HFFc6 (cell line): ENCODE measurements around the gene OR4B1. TPM values are rescaled to one million over a fixed set of nuclear protein-coding genes. Genes with fewer than 3 reads are reported as not detected.

Source experiments
- DNase-seq: peaks from one replicate; pipeline ENCODE4 v3.0.0-alpha.2; 2018
- H3K27ac Mint-ChIP-seq: 2 replicates; pipeline ENCODE4 v1.8.0; 2020; ENCODE audit warnings: mild to moderate bottlenecking, mixed read lengths
- H3K27me3 Mint-ChIP-seq: 2 replicates; pipeline ENCODE4 v1.8.0; 2021; ENCODE audit warnings: mild to moderate bottlenecking, moderate library complexity, mixed read lengths; ENCODE audit not compliant: insufficient read depth
- H3K36me3 Mint-ChIP-seq: 2 replicates; pipeline ENCODE4 v1.8.0; 2021; ENCODE audit warnings: low read depth, mixed read lengths
- H3K4me1 Mint-ChIP-seq: 2 replicates; pipeline ENCODE4 v1.8.0; 2020; ENCODE audit warnings: low read depth, mixed read lengths
- H3K4me3 Mint-ChIP-seq: 2 replicates; pipeline ENCODE4 v1.8.0; 2020; ENCODE audit warnings: mild to moderate bottlenecking, moderate library complexity, mixed read lengths
- H3K9me3 Mint-ChIP-seq: 2 replicates; pipeline ENCODE4 v1.8.0; 2020; ENCODE audit warnings: mild to moderate bottlenecking, mixed read lengths
- CTCF ChIP-seq: fragments of 200-600 bp; sonication (generic); IDR thresholded peaks from 2 replicates; pipeline ENCODE4 v1.5.0; 2021; ENCODE audit warnings: antibody characterized with exemption, mild to moderate bottlenecking
- total RNA-seq, 6 experiments: library from RNA; stranded (reverse); fragmentation: NEBNext Ultra II Directional; extraction: Animal tissue kit (Norgen Biotek cat#: 25700); gene quantifications; 2 replicates in 1 of 6; 3 replicates in 5 of 6; pipeline ENCODE4 v1.2.3, GENCODE V29; 2021

The OR4B1 gene
- total RNA-seq, 6 experiments from 2014 or later, result not detected

- DNase-seq, result peak; percentile 10
- peak overlapping the region; percentile 80 for H3K27ac Mint-ChIP-seq
- peaks cover 2% of the 10 kb centered on the region; the same call in 1 of the 2 replicates for H3K27me3 Mint-ChIP-seq
These were observed 46.1 kb upstream of the OR4B1 start for GRCh38 chr11:48170241-48171233.

DNA sequence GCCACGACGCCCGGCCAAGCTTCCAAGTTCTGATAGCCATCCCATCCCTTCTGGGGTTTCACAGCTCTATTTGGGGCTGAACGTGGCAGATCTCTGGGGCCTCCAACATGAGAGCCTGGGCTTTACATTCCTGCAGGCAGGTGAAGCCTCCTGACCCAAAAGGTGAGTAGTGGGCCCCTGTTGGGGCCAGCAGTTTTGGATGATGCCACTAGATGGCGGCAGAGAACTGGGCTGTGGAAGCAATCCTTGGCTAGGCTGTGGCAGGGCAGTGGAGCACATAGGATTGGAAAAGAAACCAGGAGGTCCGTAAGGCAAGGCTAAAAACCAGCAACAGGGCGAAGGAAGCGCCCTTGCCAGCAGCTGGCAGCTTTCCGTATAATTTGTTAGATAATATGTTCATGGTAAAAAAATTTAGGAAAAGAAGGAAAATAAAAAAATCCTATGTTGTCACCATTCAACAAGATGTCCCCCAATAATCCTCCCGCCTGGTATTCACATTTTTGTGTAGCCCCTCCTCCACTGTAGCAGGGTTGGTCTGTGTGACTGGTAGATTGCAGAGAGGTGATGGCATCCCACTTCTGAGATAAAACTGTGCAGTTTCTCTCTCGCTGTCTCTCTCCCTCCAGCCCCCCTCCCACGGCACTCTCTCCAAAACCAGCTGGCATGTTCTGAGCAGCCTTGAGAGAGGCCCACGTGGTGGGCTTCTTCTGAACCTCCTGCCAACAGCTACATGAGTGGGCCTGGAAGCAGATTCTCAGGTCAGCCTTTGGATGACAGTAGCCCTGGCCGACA lies 43.6 kb upstream of the OR4B1 start:
- Mint-ChIP-seq H3K9me3 (no peaks in the 10 kb centered on the region), H3K4me3 (no peak overlapping the region), H3K4me1 (peaks cover 31% of the 10 kb centered on the region), H3K36me3 (peaks cover 10% of the 10 kb centered on the region), H3K27ac (no peak overlapping the region), H3K27me3 (peaks cover 2% of the 10 kb centered on the region; the same call in 1 of the 2 replicates)
- DNase-seq, result peak; percentile 43
- peak; percentile 93 for TF ChIP-seq CTCF

More at GRCh38 chr11:48170241-48171233, 46.1 kb upstream of the OR4B1 start:
- Mint-ChIP-seq H3K36me3 (peaks cover 31% of the 10 kb centered on the region), H3K9me3 (no peaks in the 10 kb centered on the region), H3K4me3 (no peak overlapping the region; the same call in 1 of the 2 replicates), H3K4me1 (peaks cover 44% of the 10 kb centered on the region)
- TF ChIP-seq CTCF, result no peak

GRCh38 chr11:48177661-48178060 lies 38.9 kb upstream of the OR4B1 start:
- Mint-ChIP-seq H3K9me3 (no peaks in the 10 kb centered on the region), H3K27ac (no peak overlapping the region), H3K36me3 (no peaks in the 10 kb centered on the region), H3K27me3 (peaks cover 2% of the 10 kb centered on the region; the same call in 1 of the 2 replicates), H3K4me3 (no peak overlapping the region), H3K4me1 (no peaks in the 10 kb centered on the region)
- TF ChIP-seq CTCF, result no peak
- no peak for DNase-seq

DNA sequence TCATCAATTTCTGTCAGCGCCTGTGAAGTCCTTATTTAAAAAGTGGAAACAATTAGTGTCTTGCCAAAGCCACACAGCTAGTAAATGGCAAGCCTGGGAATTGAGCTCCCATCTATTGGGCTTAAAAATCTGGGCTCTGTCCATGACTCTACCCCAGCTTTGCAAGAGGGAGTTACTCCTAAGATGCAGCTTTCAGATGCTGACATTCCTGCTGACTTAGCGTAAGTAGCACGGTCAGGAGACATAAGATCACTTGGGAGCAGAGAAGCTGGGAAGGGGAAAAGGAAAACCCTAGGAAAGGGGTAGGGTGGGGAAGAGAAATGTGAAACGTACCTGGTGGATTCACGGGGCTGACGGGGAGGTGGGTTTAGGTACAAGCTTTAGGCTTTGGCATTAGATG lies 36.0 kb upstream of the OR4B1 start:
- DNase-seq, result no peak

More for the DNA sequence above, 36.0 kb upstream of the OR4B1 start:
- no peak for TF ChIP-seq CTCF
- Mint-ChIP-seq H3K36me3 (no peaks in the 10 kb centered on the region), H3K4me3 (no peak overlapping the region), H3K9me3 (no peaks in the 10 kb centered on the region), H3K27me3 (peaks cover 2% of the 10 kb centered on the region; the same call in 1 of the 2 replicates), H3K27ac (no peak overlapping the region), H3K4me1 (no peaks in the 10 kb centered on the region)
